ENCODE data around the gene PRUNE2. TPM values are rescaled to one million over a fixed set of nuclear protein-coding genes. Genes with fewer than 3 reads are reported as not detected.

PRUNE2 gene
- total RNA-seq, 2 experiments from 2014 or later: 0.38 to 0.44 TPM

DNA sequence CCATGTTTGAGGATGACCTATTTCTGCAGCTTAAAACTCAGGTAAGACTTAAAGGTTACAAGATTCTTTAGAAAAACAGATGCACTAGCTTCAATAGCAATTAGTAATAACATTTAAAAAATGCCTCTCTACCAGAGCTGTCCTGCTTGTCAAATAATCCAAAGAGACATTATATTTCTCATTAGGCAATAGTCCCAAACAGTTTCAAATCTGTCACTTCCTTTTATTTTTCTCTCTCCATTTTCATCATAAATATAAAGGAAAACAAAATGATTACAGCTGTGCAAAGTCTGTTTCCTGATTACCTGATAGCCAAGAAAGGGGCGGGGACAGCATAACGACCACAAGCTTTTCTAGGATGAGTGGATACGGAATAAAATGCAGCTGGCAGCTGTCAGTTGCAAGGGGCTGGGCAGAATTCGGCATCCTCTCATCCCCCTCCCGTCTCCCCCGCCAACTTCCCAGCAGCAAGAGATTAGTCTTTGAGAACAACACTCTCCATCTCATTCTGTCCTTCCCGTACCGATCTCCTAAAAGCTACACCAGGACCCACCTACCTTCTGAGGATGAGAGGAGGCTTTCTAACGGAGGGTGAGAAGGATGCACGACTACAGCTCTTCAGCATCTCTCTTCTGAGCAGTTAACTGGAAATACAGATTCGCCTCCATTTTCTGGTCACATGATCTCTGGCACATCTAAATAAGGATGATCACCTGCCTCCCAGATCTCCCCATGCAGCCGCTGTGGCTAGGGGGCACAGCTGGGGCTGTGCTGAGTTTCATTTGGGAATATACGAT lies 214.2 kb downstream of the PRUNE2 start:
- no peaks in the 10 kb centered on the region for H3K9me2 ChIP-seq (ENCODE audit: insufficient read depth, low read length)
- ChIA-PET CTCF (ENCODE audit: unreplicated experiment) (no interaction called here), POLR2A (interaction anchor here (0.8 to 1.7 kb wide), 2 partner anchors 9 to 27 kb away, joined by 3 to 4 read pairs; no protein-coding TSS in a partner anchor)
- no peak overlapping the region for H3K27ac ChIP-seq (ENCODE audit: low read depth, low read length, poor library complexity, severe bottlenecking)
- no peaks in the 10 kb centered on the region for H4K20me1 ChIP-seq (ENCODE audit: insufficient read depth, low read length)
- H3K36me3 ChIP-seq (ENCODE audit: insufficient read depth, low read length): no peaks in the 10 kb centered on the region
- no peaks in the 10 kb centered on the region for H3K9me3 ChIP-seq (ENCODE audit: low read length)
- no peak overlapping the region for H3K4me3 ChIP-seq (ENCODE audit: low read depth, low read length, poor library complexity, severe bottlenecking)
- intact Hi-C loops (cut with micrococcal nuclease; ENCODE audit: unreplicated experiment): no loop called here
- H3K79me2 ChIP-seq (ENCODE audit: insufficient read depth, low read depth, low read length): no peaks in the 10 kb centered on the region
- DNase-seq (ENCODE audit: low spot score): no peak
- peak overlapping the region; percentile 26; the same call in 1 of the 2 replicates for H3K4me2 ChIP-seq (ENCODE audit: low read length)
- BruUV-seq (replicated peaks): no TSS peak
- no peak for TF ChIP-seq EZH2phosphoT487 (IDR thresholded peaks at IDR 0.05; ENCODE audit: borderline replicate concordance, low read depth, low read length)
- TF ChIP-seq, protein P1, sequence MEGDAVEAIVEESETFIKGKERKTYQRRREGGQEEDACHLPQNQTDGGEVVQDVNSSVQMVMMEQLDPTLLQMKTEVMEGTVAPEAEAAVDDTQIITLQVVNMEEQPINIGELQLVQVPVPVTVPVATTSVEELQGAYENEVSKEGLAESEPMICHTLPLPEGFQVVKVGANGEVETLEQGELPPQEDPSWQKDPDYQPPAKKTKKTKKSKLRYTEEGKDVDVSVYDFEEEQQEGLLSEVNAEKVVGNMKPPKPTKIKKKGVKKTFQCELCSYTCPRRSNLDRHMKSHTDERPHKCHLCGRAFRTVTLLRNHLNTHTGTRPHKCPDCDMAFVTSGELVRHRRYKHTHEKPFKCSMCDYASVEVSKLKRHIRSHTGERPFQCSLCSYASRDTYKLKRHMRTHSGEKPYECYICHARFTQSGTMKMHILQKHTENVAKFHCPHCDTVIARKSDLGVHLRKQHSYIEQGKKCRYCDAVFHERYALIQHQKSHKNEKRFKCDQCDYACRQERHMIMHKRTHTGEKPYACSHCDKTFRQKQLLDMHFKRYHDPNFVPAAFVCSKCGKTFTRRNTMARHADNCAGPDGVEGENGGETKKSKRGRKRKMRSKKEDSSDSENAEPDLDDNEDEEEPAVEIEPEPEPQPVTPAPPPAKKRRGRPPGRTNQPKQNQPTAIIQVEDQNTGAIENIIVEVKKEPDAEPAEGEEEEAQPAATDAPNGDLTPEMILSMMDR (conservative IDR thresholded peaks at IDR 0.05; ENCODE audit: low read length): no peak
- H2AFZ ChIP-seq (ENCODE audit: low read length): peak overlapping the region; percentile 33; the same call in 1 of the 2 replicates
- no peaks in the 10 kb centered on the region for H3K4me1 ChIP-seq (ENCODE audit: insufficient read depth, low read length, poor library complexity, severe bottlenecking)

DNA sequence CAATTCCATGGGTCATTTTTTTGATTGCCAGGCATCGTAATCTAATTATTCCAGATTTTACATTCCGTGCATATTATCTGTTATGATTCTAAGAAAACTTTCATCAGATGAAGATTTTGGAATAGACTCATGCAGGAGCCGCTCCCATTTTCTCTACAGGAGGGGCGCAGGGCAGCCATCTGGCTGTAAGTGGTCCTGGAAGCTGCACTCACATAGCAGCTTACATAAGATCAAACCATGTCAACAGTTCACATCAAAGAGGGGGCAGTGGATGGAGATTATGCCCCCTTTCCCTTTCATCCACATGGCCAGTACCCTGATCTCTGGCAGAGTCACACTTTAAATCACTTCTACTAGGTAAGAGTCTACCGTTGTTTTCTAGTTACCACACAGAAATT lies 214.9 kb downstream of the PRUNE2 start:
- H3K4me3 ChIP-seq (ENCODE audit: low read depth, low read length, poor library complexity, severe bottlenecking): no peak overlapping the region
- TF ChIP-seq EZH2phosphoT487 (IDR thresholded peaks at IDR 0.05; ENCODE audit: borderline replicate concordance, low read depth, low read length): no peak
- TF ChIP-seq, protein P1 (conservative IDR thresholded peaks at IDR 0.05; ENCODE audit: low read length): no peak
- no peaks in the 10 kb centered on the region for H3K4me1 ChIP-seq (ENCODE audit: insufficient read depth, low read length, poor library complexity, severe bottlenecking)
- CTCF ChIA-PET (ENCODE audit: unreplicated experiment): no interaction called here
- POLR2A ChIA-PET: interaction anchor here (0.6 to 1.7 kb wide), 3 partner anchors 10 to 112 kb away, joined by 3 to 4 read pairs (median 3); no protein-coding TSS in a partner anchor
- no peaks in the 10 kb centered on the region for H3K9me2 ChIP-seq (ENCODE audit: insufficient read depth, low read length)
- no peaks in the 10 kb centered on the region for H3K79me2 ChIP-seq (ENCODE audit: insufficient read depth, low read depth, low read length)
- no peak overlapping the region for H3K27ac ChIP-seq (ENCODE audit: low read depth, low read length, poor library complexity, severe bottlenecking)
- intact Hi-C loops (cut with micrococcal nuclease; ENCODE audit: unreplicated experiment): no loop called here
- no peak for DNase-seq (ENCODE audit: low spot score)
- H3K9me3 ChIP-seq (ENCODE audit: low read length): no peaks in the 10 kb centered on the region
- H3K36me3 ChIP-seq (ENCODE audit: insufficient read depth, low read length): no peaks in the 10 kb centered on the region
- H4K20me1 ChIP-seq (ENCODE audit: insufficient read depth, low read length): no peaks in the 10 kb centered on the region
- BruUV-seq (replicated peaks): no TSS peak
- no peak overlapping the region for H2AFZ ChIP-seq (ENCODE audit: low read length)
- H3K4me2 ChIP-seq (ENCODE audit: low read length): no peak overlapping the region

Data from OCI-LY7 (cell line).